NCI-H1048 (cell line): Measurements from ENCODE around the gene MAL.
A peak's percentile ranks its signal among the peaks of the same experiment; 100 is the strongest.

ENCODE experiments used
- DNase-seq: peaks from one replicate; lab custom pipeline; 2025; lab: John Stamatoyannopoulos, UW

The MAL gene

DNA sequence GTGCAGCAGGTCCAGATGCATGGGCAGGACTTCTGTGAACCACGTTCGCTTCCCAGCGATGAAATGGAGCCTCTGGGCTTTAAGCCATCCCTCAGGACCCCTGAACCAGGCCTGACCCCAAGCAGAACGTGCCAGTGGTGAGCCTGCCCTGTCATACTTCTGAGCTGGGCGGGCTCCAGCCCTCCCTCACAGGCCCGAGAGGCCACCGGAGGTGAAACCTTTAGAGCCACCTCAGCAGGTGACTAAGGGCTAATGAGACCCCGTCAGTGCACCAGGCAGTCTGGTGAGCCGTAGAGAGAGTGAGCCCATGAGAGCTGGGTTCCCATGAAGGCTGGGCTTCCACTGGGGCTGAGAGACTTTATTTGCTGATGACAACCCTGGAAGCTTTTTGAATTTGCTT, 8.9 kb upstream of the MAL start:
- no peak for DNase-seq

DNA sequence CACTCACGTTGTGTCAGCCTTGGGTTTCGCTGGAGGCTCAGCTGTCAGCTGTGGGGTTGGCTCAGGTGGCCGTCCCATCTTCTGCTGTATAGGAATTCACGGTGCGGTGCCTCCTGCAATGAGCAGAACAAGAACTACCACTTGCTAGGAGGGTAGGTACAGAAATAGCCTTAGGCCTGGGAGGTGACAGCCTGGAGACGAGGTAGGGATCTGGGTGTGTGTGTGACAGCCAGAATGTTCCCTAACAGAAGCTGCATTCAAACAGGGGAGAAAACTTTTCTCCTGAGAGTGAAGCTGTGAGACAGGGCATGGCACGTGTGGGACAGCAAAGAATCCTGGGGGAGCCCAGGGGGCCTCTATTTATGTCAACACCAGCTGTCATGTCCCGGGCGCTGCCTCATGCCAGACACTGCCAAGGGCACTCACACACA, 8.4 kb upstream of the MAL start:
- DNase-seq = no peak

DNA sequence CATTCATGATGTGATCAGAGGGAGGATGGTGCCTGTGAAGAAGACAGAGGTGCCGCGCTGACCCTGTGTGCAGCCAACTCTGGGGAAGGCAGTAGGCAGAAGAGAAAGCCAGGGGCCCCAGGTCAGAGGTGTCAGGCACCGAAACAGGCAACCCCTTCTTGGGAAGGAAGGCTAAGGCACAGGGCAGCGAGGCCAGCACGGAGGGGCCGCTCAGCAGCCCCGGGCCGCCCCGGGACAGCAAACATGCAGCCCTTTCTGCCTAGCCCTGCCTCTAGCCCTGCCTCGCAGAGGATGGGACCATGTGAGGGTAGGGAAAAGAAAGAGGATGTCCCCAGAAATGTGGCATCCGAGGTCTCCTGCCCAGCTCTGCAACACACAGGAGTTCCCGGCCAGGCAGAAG, 7.7 kb upstream of the MAL start:
- no peak for DNase-seq

GRCh38 chr2:95018301-95018700, 7.2 kb upstream of the MAL start:
- DNase-seq = no peak

- DNase-seq = no peak
Observed at GRCh38 chr2:95018861-95019550, 6.5 kb upstream of the MAL start.

DNA sequence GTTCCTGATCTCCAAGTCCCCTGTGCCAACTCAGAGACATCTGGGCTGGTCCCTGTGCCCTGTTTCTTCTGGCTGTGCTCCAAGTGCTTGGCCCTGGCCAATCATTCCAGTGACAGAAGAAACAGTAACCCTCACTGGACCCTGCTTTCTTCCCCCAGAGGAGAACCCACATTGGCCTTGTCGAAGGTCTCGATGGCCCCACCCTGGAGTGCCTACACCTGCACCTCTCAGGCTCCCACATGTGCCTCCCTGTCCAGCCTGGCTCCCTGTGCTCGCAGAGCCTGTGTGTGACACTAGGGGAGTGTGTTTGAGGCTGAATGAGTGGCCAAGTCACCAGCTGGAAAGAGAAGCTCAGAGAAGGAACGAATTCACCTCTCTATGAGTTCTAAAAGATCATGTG, 5.9 kb upstream of the MAL start:
- DNase-seq = no peak

DNA sequence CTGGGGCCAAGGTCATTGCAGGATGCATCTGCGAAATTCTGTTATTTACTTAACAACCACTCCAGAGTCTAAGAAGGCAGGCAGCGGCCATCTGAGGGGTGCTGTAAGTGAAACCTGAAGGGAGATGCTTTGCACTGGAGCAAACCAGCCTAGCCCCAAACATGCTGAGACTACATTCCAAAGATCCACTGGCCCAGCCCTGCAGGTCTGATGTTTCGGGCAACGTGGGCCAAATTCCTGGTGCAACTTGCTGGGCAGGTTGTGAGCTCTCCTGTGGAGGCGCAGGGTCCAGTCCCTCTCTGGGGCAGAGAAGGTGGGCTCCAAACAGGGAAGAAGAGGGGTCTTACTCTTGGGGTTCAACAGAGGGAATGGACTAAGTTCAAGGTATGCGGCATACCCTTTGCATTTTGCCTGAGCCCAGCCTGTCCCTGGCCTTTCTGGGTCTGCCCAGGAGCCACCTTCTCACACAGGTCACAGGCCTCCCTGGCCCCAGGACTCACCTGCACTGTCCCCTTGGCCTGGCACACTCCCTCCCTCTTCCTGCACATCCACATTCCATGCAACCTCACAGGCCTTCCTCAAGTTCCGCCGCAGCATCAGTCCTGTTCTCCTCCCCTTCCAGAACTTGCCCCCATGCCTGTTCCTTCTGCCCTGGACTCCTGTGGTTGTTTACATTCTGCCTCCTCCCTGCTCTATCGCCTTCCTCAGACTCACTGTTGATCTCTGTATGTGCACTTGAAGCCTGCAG, 5.1 kb upstream of the MAL start:
- no peak for DNase-seq

- DNase-seq = no peak
Observed at GRCh38 chr2:95021023-95021416, 4.5 kb upstream of the MAL start.

DNA sequence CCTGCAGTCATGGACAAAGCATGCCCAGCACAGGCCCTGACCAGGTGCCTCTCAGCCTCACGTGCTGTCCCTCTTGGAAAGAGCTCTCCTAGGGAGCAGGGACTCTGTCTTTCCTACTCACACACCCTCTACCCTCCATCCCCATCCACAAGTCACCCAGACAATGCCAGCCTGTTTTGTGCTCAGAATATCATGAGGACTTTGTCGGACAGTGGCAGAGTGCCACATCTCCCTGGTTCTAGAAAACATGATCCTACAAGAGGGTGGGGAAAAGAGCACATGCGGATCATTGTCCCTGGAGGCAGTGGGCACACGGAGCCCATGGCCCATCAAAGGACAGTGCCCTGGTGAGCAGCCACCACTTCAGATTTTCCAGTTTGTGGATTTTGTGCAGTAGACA, 3.7 kb upstream of the MAL start:
- no peak for DNase-seq

GRCh38 chr2:95022309-95023221, 2.9 kb upstream of the MAL start:
- peak; percentile 45 for DNase-seq

DNA sequence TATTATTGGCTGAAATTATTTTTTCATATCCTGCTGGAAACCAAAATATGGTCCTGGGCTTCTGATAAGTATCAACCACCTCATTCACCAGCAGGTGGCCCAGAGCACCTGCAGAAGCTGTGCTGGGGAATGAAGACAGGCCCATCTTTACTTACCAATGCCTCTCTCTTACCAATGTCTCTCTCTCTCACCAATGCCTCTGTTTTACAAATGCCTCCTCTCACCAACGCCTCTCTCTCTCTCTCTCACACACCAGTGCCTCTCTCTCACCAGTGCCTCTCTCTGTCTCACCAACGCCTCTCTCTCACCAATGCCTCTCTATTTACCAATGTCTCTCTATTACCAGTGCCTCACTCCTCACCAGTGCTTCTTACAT, 2.3 kb upstream of the MAL start:
- no peak for DNase-seq

DNA sequence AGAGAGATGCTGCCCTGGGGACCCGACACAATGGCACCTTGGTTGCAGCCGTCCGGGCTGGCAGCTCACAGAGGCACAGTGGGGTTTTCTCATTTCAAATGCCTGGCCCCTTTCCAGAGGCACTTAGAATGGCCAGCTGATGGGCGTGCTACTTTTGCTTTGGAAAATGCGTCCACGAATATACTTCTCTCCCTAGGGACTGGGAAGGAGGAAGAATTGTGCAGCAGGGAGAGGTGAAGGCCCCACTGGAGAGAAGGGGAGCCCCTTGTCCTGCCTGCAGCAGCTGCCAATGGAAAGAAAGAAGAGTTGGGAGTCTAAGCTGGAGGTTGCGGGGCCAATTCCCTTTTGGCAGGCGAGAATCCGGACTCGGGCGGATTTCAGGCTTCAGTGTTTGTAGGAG, 1.1 kb upstream of the MAL start:
- DNase-seq = no peak

DNA sequence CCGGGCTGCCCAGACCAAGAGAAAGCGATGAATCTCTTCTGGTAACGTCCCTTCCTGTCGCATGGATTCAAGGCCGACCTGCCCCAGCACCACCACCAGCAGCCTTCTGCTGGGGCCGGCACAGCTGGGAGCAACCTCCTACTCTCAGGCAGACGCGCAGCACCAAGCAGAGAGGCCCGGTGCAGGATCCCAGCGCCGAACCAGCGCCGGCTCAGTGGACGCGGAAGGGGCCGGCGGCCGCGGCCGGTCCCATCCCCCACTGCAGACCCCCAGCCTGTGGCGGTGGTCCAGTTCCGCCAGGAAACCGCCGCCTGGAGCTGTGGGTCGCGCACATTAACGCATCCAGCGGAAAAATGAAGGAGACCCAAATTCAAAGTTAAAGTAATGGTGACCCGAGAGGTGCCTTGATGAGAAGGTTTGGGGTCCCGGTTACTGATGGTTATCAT, 525 bp upstream of the MAL start:
- no peak for DNase-seq

DNA sequence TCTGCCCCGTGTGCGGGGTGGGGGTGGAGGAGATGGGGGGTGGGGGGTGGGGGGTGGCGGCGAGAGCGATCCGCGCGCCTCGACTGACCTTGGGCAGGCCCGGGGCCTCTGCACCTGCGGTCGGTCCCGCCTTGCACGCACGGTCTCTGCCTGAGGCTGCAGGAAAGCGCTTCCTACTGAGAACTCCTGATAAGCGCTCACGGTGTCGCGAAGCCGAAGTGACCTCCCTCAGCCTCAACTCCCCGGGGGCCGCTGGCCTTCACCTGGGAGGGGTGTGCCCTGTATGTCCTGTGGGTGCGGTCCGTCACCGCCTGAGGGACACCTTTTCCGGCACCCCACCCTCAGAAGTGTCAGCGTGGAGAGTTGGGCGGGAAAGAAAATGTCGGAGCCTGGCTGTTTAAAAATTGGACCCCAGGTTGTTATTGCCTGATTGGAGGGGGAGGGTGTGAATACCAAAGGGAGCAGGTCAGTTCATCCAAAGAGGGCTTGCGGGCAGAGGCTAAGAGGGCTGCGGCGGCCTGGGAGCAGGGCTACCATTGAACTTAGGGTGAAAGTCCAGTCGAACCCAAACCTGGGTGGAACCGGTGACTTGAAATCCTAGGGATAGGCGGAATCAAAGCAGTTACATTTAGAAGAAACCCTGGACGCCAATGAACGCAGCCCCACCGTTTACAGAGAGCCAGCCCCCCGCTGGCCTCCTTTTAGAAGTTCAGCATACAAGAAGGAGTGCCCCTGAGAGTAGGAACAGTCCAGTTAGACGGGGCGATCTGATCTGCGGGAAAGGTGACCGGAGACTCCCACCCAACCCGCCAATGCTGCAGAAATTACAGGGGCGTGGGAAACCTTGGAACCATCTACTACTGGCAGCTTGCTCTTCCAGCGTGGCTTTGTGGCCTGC, 1.2 kb downstream of the MAL start:
- DNase-seq = no peak

- DNase-seq = no peak
Observed at GRCh38 chr2:95027369-95027720, 1.8 kb downstream of the MAL start.

DNA sequence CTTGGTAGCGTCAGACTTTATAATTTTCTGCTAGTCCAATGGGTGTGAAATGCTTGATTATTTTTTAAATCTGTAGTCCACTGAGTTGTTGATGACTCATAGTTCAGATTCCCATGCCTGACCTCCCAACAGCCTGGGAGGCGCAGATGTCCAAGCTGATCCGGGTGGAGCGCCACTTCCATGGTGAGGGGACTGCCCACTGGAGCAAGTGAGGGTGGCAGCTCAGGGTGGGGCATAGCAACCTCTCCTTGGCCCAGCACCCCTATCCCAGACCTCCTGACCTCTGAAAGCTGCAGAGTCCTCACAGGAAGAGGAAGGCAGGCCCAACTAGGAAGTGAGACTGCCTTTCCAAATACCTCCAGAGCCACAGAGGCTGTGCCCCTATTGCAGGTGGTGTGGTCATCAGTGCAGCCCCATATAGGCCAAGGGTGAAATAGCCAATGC, 4.4 kb downstream of the MAL start:
- no peak for DNase-seq

- no peak for DNase-seq
Observed at GRCh38 chr2:95030496-95030895, 5.0 kb downstream of the MAL start.

- no peak for DNase-seq
Observed at GRCh38 chr2:95031076-95031725, 5.7 kb downstream of the MAL start.

GRCh38 chr2:95031726-95032116, 6.2 kb downstream of the MAL start:
- no peak for DNase-seq

GRCh38 chr2:95032341-95032740, 6.8 kb downstream of the MAL start:
- no peak for DNase-seq
